Activated CD8-positive, alpha-beta T cell treated with anti-CD3 and anti-CD28 coated beads, Interleukin-2, amount 10 ng/mL, durations not matched to agents 7 days and 5 days (primary cell): ENCODE data around the gene CNTNAP5. TPM values are rescaled to one million over a fixed set of nuclear protein-coding genes. Genes with fewer than 3 reads are reported as not detected.

Source experiments
- ATAC-seq: fragments of 150-1000 bp; cut with Tn5 transposase; one replicate; pipeline ENCODE4 v1.10.0; 2021; ENCODE audit warnings: moderate library complexity
- CTCF ChIA-PET: fragments of 350-600 bp; sonication (Branson Sonifier 250); formaldehyde crosslinking; loops from one replicate; lab custom pipeline; 2021; ENCODE audit warnings: antibody characterized with exemption; lab: Charles Lee
- POLR2A ChIA-PET: fragments of 350-600 bp; sonication (Branson Sonifier 250); formaldehyde crosslinking; loops from one replicate; lab custom pipeline; 2021; ENCODE audit warnings: antibody characterized with exemption; lab: Charles Lee
- DNase-seq: peaks from one replicate; pipeline ENCODE4 v3.0.0-alpha.2; 2020
- H3K27ac Mint-ChIP-seq: one replicate; pipeline ENCODE4 v1.8.0; 2021; ENCODE audit warnings: mild to moderate bottlenecking, mixed read lengths
- H3K27me3 Mint-ChIP-seq: one replicate; pipeline ENCODE4 v1.8.0; 2021; ENCODE audit warnings: low read depth, mixed read lengths
- H3K36me3 Mint-ChIP-seq: one replicate; pipeline ENCODE4 v1.8.0; 2021; ENCODE audit warnings: low read depth, mixed read lengths
- H3K4me1 Mint-ChIP-seq: one replicate; pipeline ENCODE4 v1.8.0; 2021; ENCODE audit warnings: low read depth, mixed read lengths
- H3K4me3 Mint-ChIP-seq: one replicate; pipeline ENCODE4 v1.8.0; 2021; ENCODE audit warnings: mild to moderate bottlenecking, mixed read lengths
- H3K9me3 Mint-ChIP-seq: one replicate; pipeline ENCODE4 v1.8.0; 2022; ENCODE audit warnings: mixed read lengths; ENCODE audit not compliant: insufficient read depth
- total RNA-seq, 2 experiments: library from RNA; stranded (reverse); gene quantifications; one replicate each; pipeline ENCODE4 v1.2.3, GENCODE V29; 2021

CNTNAP5 gene
- total RNA-seq, 2 experiments from 2014 or later, result not detected

GRCh38 chr2:124824441-124824840, 799.4 kb downstream of the CNTNAP5 start:
- ChIA-PET CTCF (no interaction called here), POLR2A (no interaction called here)
- DNase-seq, result no peak
- peaks cover 4% of the 10 kb centered on the region for H3K9me3 Mint-ChIP-seq
- H3K27me3 Mint-ChIP-seq, result no peaks in the 10 kb centered on the region
- no peak for ATAC-seq
- H3K27ac Mint-ChIP-seq, result no peak overlapping the region
- no peaks in the 10 kb centered on the region for H3K36me3 Mint-ChIP-seq
- H3K4me3 Mint-ChIP-seq, result no peak overlapping the region
- H3K4me1 Mint-ChIP-seq, result no peaks in the 10 kb centered on the region

DNA sequence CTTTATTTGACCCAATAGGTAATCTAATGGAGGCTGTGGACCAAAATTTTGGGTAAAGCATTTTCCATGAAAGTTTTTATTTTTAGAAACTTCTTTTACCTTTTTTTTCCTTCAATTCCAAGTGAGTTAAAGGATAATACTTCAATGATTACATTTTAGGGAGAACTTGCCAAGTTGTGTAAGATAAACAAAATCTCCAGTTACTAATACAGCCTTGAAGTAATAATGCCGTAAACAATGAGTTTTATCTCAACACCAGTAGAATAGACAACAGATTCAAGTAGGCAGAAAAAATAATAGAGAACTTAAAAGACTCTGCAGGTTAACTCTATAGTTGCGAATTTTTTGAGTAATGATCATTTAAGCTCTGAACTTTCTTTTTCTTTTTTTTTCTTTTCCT, 807.4 kb downstream of the CNTNAP5 start:
- Mint-ChIP-seq H3K27me3 (no peaks in the 10 kb centered on the region), H3K9me3 (peaks cover 6% of the 10 kb centered on the region), H3K4me1 (no peaks in the 10 kb centered on the region), H3K36me3 (no peaks in the 10 kb centered on the region), H3K27ac (no peak overlapping the region), H3K4me3 (no peak overlapping the region)
- DNase-seq, result no peak
- ChIA-PET CTCF (no interaction called here), POLR2A (no interaction called here)
- ATAC-seq, result no peak

DNA sequence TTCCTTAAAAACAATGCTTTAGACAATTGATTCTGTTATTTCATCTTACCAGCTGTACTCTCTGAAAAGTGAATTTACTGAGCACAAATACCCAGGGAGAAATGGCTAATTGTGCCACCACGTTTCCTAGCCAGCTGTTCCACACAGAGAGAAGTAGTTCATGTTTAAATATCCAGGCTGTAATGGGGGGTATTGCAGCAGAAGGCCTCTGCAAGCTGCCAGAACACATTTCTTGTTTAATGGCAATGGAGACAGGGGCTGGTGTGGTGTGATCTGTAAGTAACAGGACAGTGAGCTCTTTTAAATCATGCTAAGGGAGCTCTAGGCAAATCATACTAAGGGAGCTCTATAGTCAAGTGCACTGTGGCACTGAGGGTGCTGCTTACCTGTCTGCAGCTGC, 809.2 kb downstream of the CNTNAP5 start:
- H3K4me3 Mint-ChIP-seq, result no peak overlapping the region
- H3K9me3 Mint-ChIP-seq, result peaks cover 6% of the 10 kb centered on the region
- CTCF ChIA-PET, result no interaction called here
- H3K36me3 Mint-ChIP-seq, result no peaks in the 10 kb centered on the region
- H3K4me1 Mint-ChIP-seq, result no peaks in the 10 kb centered on the region
- no peak for DNase-seq
- ATAC-seq, result no peak
- no peak overlapping the region for H3K27ac Mint-ChIP-seq
- POLR2A ChIA-PET, result no interaction called here
- no peaks in the 10 kb centered on the region for H3K27me3 Mint-ChIP-seq

- no peak for DNase-seq
- no peak overlapping the region for H3K27ac Mint-ChIP-seq
- H3K4me3 Mint-ChIP-seq, result no peak overlapping the region
- POLR2A ChIA-PET, result no interaction called here
- no peaks in the 10 kb centered on the region for H3K36me3 Mint-ChIP-seq
- H3K27me3 Mint-ChIP-seq, result no peaks in the 10 kb centered on the region
- H3K4me1 Mint-ChIP-seq, result no peaks in the 10 kb centered on the region
- CTCF ChIA-PET, result no interaction called here
- no peak for ATAC-seq
- peaks cover 4% of the 10 kb centered on the region for H3K9me3 Mint-ChIP-seq
These were observed 810.2 kb downstream of the CNTNAP5 start for GRCh38 chr2:124835331-124835730.

GRCh38 chr2:124836416-124836815, 811.3 kb downstream of the CNTNAP5 start:
- H3K4me1 Mint-ChIP-seq, result no peaks in the 10 kb centered on the region
- DNase-seq (no peak), ATAC-seq (no peak)
- no peaks in the 10 kb centered on the region for H3K36me3 Mint-ChIP-seq
- H3K9me3 Mint-ChIP-seq, result no peaks in the 10 kb centered on the region
- ChIA-PET CTCF (no interaction called here), POLR2A (no interaction called here)
- H3K4me3 Mint-ChIP-seq, result no peak overlapping the region
- no peak overlapping the region for H3K27ac Mint-ChIP-seq
- H3K27me3 Mint-ChIP-seq, result no peaks in the 10 kb centered on the region

DNA sequence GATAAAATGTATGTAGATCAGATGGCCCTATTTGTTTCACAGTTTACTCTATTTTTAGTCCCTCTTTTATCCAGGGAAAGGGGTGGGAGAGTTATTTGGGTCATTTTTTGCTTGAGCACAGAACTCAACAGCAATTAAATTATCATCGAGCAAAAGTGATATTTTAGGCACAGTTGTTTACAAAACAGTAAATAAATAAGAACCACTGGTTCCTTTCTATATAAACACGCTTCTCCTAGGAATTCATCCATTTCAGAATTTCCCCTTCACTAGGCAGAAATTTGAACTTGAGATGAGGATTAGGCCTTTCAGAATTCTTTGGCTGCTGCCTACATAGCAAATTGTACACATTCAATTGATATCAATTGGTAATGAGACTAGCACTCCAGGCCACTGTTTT, 812.4 kb downstream of the CNTNAP5 start:
- no peaks in the 10 kb centered on the region for H3K4me1 Mint-ChIP-seq
- no peaks in the 10 kb centered on the region for H3K36me3 Mint-ChIP-seq
- ChIA-PET CTCF (no interaction called here), POLR2A (no interaction called here)
- no peak overlapping the region for H3K27ac Mint-ChIP-seq
- no peak overlapping the region for H3K4me3 Mint-ChIP-seq
- ATAC-seq, result no peak
- H3K9me3 Mint-ChIP-seq, result no peaks in the 10 kb centered on the region
- no peak for DNase-seq
- H3K27me3 Mint-ChIP-seq, result no peaks in the 10 kb centered on the region

- H3K4me1 Mint-ChIP-seq, result no peaks in the 10 kb centered on the region
- H3K27me3 Mint-ChIP-seq, result no peaks in the 10 kb centered on the region
- no peaks in the 10 kb centered on the region for H3K9me3 Mint-ChIP-seq
- no peak overlapping the region for H3K27ac Mint-ChIP-seq
- ChIA-PET CTCF (no interaction called here), POLR2A (no interaction called here)
- ATAC-seq, result no peak
- no peak for DNase-seq
- no peaks in the 10 kb centered on the region for H3K36me3 Mint-ChIP-seq
- H3K4me3 Mint-ChIP-seq, result no peak overlapping the region
These were observed 813.3 kb downstream of the CNTNAP5 start for GRCh38 chr2:124838406-124838805.

GRCh38 chr2:124867247-124867646, 842.2 kb downstream of the CNTNAP5 start:
- H3K9me3 Mint-ChIP-seq, result no peaks in the 10 kb centered on the region
- H3K36me3 Mint-ChIP-seq, result no peaks in the 10 kb centered on the region
- H3K27ac Mint-ChIP-seq, result no peak overlapping the region
- ChIA-PET CTCF (no interaction called here), POLR2A (no interaction called here)
- no peak for DNase-seq
- ATAC-seq, result no peak
- H3K27me3 Mint-ChIP-seq, result no peaks in the 10 kb centered on the region
- no peak overlapping the region for H3K4me3 Mint-ChIP-seq
- no peaks in the 10 kb centered on the region for H3K4me1 Mint-ChIP-seq

GRCh38 chr2:124874219-124874618, 849.1 kb downstream of the CNTNAP5 start:
- H3K4me3 Mint-ChIP-seq, result no peak overlapping the region
- DNase-seq (no peak), ATAC-seq (no peak)
- ChIA-PET CTCF (no interaction called here), POLR2A (no interaction called here)
- H3K9me3 Mint-ChIP-seq, result no peaks in the 10 kb centered on the region
- no peaks in the 10 kb centered on the region for H3K4me1 Mint-ChIP-seq
- H3K27ac Mint-ChIP-seq, result no peak overlapping the region
- no peaks in the 10 kb centered on the region for H3K36me3 Mint-ChIP-seq
- H3K27me3 Mint-ChIP-seq, result no peaks in the 10 kb centered on the region

GRCh38 chr2:124874676-124875075, 849.6 kb downstream of the CNTNAP5 start:
- H3K27me3 Mint-ChIP-seq, result no peaks in the 10 kb centered on the region

DNA sequence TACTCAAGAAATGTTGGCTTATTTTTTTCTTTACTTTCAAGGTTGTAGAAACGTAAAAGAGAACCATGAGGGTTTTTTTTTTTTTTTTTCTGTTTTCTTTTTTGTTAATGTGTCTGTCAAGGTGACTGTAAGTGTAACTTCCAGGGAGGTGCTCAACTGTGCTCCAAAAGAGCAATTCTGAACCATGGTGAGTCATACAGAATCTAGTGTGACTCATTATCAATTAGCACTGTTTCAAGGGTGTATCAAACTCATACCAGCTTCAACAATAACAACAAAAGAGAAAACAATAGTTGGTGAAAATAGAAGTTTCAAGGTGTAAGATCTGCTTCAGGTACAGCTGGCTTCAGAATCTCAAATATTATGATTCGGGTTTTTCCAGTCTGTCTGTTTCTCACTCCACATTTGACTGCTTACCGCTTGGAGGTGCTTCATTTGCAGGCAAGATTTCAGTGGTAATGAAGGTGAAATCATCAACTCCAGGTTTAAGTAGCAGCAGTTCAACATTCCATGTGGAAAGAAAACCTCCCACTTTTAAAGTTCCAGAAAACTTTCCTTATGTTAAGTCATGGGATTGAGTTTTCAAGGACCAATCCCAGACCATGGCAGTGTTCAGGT, 850.6 kb downstream of the CNTNAP5 start:
- no peak overlapping the region for H3K27ac Mint-ChIP-seq
- H3K27me3 Mint-ChIP-seq, result no peaks in the 10 kb centered on the region
- no peaks in the 10 kb centered on the region for H3K4me1 Mint-ChIP-seq
- no peak for ATAC-seq
- DNase-seq, result no peak
- POLR2A ChIA-PET, result no interaction called here
- CTCF ChIA-PET, result no interaction called here
- H3K36me3 Mint-ChIP-seq, result no peaks in the 10 kb centered on the region
- no peaks in the 10 kb centered on the region for H3K9me3 Mint-ChIP-seq
- no peak overlapping the region for H3K4me3 Mint-ChIP-seq

More at GRCh38 chr2:124874676-124875075, 849.6 kb downstream of the CNTNAP5 start:
- DNase-seq, result no peak
- no peak overlapping the region for H3K27ac Mint-ChIP-seq
- ATAC-seq, result no peak
- POLR2A ChIA-PET, result no interaction called here
- H3K4me3 Mint-ChIP-seq, result no peak overlapping the region
- H3K36me3 Mint-ChIP-seq, result no peaks in the 10 kb centered on the region
- CTCF ChIA-PET, result no interaction called here
- no peaks in the 10 kb centered on the region for H3K4me1 Mint-ChIP-seq
- H3K9me3 Mint-ChIP-seq, result no peaks in the 10 kb centered on the region

DNA sequence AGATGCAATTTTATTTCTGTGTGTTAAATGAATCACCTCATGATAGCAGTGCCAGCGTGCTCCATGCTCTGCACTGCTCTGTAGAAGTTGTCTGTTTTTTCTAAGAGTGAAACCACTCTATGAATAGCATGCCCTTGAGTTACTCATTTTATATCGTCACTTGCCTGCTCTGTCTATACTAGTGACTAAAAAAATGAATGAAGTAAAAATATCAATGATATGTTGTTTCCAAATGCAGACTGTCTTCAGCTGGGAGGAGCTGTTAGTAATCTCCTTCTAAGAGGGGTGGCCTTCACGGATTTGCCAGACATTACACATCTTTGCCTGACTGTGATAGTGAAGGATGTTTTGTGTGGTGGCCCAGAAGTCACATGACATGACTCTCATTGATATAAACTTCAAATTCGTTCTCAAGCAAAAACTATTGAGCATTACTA, 852.1 kb downstream of the CNTNAP5 start:
- H3K4me1 Mint-ChIP-seq, result no peaks in the 10 kb centered on the region
- no peaks in the 10 kb centered on the region for H3K9me3 Mint-ChIP-seq
- no peak overlapping the region for H3K4me3 Mint-ChIP-seq
- no peaks in the 10 kb centered on the region for H3K36me3 Mint-ChIP-seq
- no peak overlapping the region for H3K27ac Mint-ChIP-seq
- ChIA-PET POLR2A (no interaction called here), CTCF (no interaction called here)
- DNase-seq (no peak), ATAC-seq (no peak)
- no peaks in the 10 kb centered on the region for H3K27me3 Mint-ChIP-seq

DNA sequence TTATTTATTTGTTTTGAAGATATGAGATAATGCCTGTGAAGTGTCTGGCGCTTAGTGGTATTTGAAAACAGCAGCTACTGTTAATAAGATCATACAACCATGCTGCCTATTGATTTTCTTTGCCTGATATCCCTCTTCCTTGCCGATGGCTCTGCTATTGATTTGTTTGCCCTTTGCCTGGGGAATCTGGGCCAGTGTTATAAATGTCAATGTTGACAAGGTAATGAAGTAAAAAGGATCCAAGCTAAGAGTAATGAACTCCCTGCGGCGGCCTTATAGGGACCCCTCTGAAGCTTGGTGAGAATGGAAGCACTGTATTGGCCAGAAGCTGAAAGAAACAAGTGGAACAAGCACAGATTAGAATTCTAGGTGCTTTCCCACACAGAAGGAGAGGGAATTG, 854.6 kb downstream of the CNTNAP5 start:
- no peak overlapping the region for H3K27ac Mint-ChIP-seq
- ATAC-seq, result no peak
- H3K9me3 Mint-ChIP-seq, result peaks cover 6% of the 10 kb centered on the region
- no peaks in the 10 kb centered on the region for H3K27me3 Mint-ChIP-seq
- DNase-seq, result no peak
- no peak overlapping the region for H3K4me3 Mint-ChIP-seq
- ChIA-PET CTCF (no interaction called here), POLR2A (no interaction called here)
- H3K36me3 Mint-ChIP-seq, result no peaks in the 10 kb centered on the region
- H3K4me1 Mint-ChIP-seq, result no peaks in the 10 kb centered on the region
